ENCODE data around the gene EFCC1.
A peak's percentile ranks its signal among the peaks of the same experiment; 100 is the strongest.

Gene EFCC1

GRCh38 chr3:129039271-129040038 lies 38.4 kb downstream of the EFCC1 start:
- peak overlapping the region; percentile 19; the same call in 1 of the 2 replicates for H3K27ac ChIP-seq
- TF ChIP-seq CTCF (conservative IDR thresholded peaks at IDR 0.05), result no peak

- no peak for TF ChIP-seq CTCF (conservative IDR thresholded peaks at IDR 0.05)
- no peak overlapping the region for H3K27ac ChIP-seq
Observed at GRCh38 chr3:129040039-129040336, 38.9 kb downstream of the EFCC1 start.

- no peak for TF ChIP-seq CTCF (conservative IDR thresholded peaks at IDR 0.05)
Observed at GRCh38 chr3:129040579-129041300, 39.6 kb downstream of the EFCC1 start.

GRCh38 chr3:129045675-129046036 lies 44.6 kb downstream of the EFCC1 start:
- no peak overlapping the region for H3K27ac ChIP-seq
- no peak for TF ChIP-seq CTCF (conservative IDR thresholded peaks at IDR 0.05)

More at GRCh38 chr3:129040579-129041300, 39.6 kb downstream of the EFCC1 start:
- H3K27ac ChIP-seq, result no peak overlapping the region

GRCh38 chr3:129046037-129046731 lies 45.1 kb downstream of the EFCC1 start:
- H3K27ac ChIP-seq, result no peak overlapping the region
- TF ChIP-seq CTCF (conservative IDR thresholded peaks at IDR 0.05), result no peak

- TF ChIP-seq CTCF (conservative IDR thresholded peaks at IDR 0.05), result no peak
- no peak overlapping the region for H3K27ac ChIP-seq
Observed at GRCh38 chr3:129046732-129047552, 45.8 kb downstream of the EFCC1 start.

- no peak for TF ChIP-seq CTCF (conservative IDR thresholded peaks at IDR 0.05)
Observed at GRCh38 chr3:129047553-129047839, 46.4 kb downstream of the EFCC1 start.

More at GRCh38 chr3:129047553-129047839, 46.4 kb downstream of the EFCC1 start:
- no peak overlapping the region for H3K27ac ChIP-seq

All from VCaP (cell line).